Trophoblast cell (in vitro differentiated cells and primary cell): Measurements from ENCODE around the gene FOXP4.

Experiments
- DNase-seq, 2 donors: peaks; one replicate each; pipeline ENCODE4 v3.0.0-alpha.2; 2016
- H2AFZ ChIP-seq: 2 replicates; pipeline ENCODE4 v1.6.1; 2013; ENCODE audit warnings: low read length, moderate library complexity, mild to moderate bottlenecking; ENCODE audit not compliant: insufficient read depth, poor library complexity
- H2AK5ac ChIP-seq: 2 replicates; pipeline ENCODE4 v1.6.1; 2013; ENCODE audit warnings: mild to moderate bottlenecking, low read length
- H2BK120ac ChIP-seq: 2 replicates; pipeline ENCODE4 v1.6.1; 2013; ENCODE audit warnings: low read length, mild to moderate bottlenecking, moderate library complexity; ENCODE audit not compliant: insufficient read depth, poor library complexity
- H2BK12ac ChIP-seq: 2 replicates; pipeline ENCODE4 v1.6.1; 2013; ENCODE audit warnings: mild to moderate bottlenecking, low read length, moderate library complexity
- H2BK5ac ChIP-seq: 2 replicates; pipeline ENCODE4 v1.6.1; 2013; ENCODE audit warnings: low read length, low read depth, moderate library complexity, mild to moderate bottlenecking; ENCODE audit not compliant: poor library complexity
- H3K14ac ChIP-seq: 2 replicates; pipeline ENCODE4 v1.6.1; 2013; ENCODE audit warnings: mild to moderate bottlenecking, low read length
- H3K18ac ChIP-seq: 2 replicates; pipeline ENCODE4 v1.6.1; 2013; ENCODE audit warnings: mild to moderate bottlenecking, low read length
- H3K23ac ChIP-seq: 2 replicates; pipeline ENCODE4 v1.6.1; 2013; ENCODE audit warnings: low read length
- H3K27ac ChIP-seq: 2 replicates; pipeline ENCODE4 v1.5.1; 2013; ENCODE audit warnings: low read depth, mild to moderate bottlenecking, inconsistent platforms, low read length, moderate library complexity
- H3K27me3 ChIP-seq: 2 replicates; pipeline ENCODE4 v1.6.1; 2013; ENCODE audit warnings: inconsistent platforms, mild to moderate bottlenecking, low read length, moderate library complexity; ENCODE audit not compliant: insufficient read depth
- H3K36me3 ChIP-seq, 2 experiments: 1 replicate in 1 of 2; 2 replicates in 1 of 2; pipeline ENCODE4 v1.6.1; 2013; ENCODE audit warnings: low read length in 2 of 2, mild to moderate bottlenecking in 2 of 2, moderate library complexity in 1 of 2; ENCODE audit not compliant: insufficient read depth in 2 of 2, control insufficient read depth in 1 of 2
- H3K4ac ChIP-seq: 2 replicates; pipeline ENCODE4 v1.6.1; 2013; ENCODE audit warnings: low read depth, mild to moderate bottlenecking, low read length, moderate library complexity
- H3K4me1 ChIP-seq, 2 experiments: 1 replicate in 1 of 2; 2 replicates in 1 of 2; pipeline ENCODE4 v1.6.1; 2013; ENCODE audit warnings: low read length in 2 of 2, mild to moderate bottlenecking in 2 of 2, moderate library complexity in 1 of 2; ENCODE audit not compliant: insufficient read depth in 2 of 2, control insufficient read depth in 1 of 2
- H3K4me2 ChIP-seq: 2 replicates; pipeline ENCODE4 v1.6.1; 2013; ENCODE audit warnings: inconsistent platforms, mild to moderate bottlenecking, low read length, moderate library complexity
- H3K4me3 ChIP-seq: 2 replicates; pipeline ENCODE4 v1.5.1; 2013; ENCODE audit warnings: mild to moderate bottlenecking, low read depth, low read length, inconsistent platforms
- H3K79me1 ChIP-seq: one replicate; pipeline ENCODE4 v1.6.1; 2013; ENCODE audit warnings: low read length
- H3K79me2 ChIP-seq: 2 replicates; pipeline ENCODE4 v1.6.1; 2013; ENCODE audit warnings: low read length, mild to moderate bottlenecking; ENCODE audit not compliant: control insufficient read depth, insufficient read depth, poor library complexity
- H3K9ac ChIP-seq: 2 replicates; pipeline ENCODE4 v1.6.1; 2013; ENCODE audit warnings: mild to moderate bottlenecking, low read length
- H3K9me3 ChIP-seq: 2 replicates; pipeline ENCODE4 v1.6.1; 2013; ENCODE audit warnings: low read depth, mild to moderate bottlenecking, control low read depth, inconsistent platforms, low read length; ENCODE audit not compliant: insufficient read depth
- H4K12ac ChIP-seq: 2 replicates; pipeline ENCODE4 v1.6.1; 2013; ENCODE audit warnings: low read depth, mild to moderate bottlenecking, low read length, moderate library complexity
- H4K8ac ChIP-seq: 2 replicates; pipeline ENCODE4 v1.6.1; 2013; ENCODE audit warnings: low read depth, mild to moderate bottlenecking, low read length, moderate library complexity
- H4K91ac ChIP-seq: one replicate; pipeline ENCODE4 v1.6.1; 2013; ENCODE audit warnings: low read depth, mild to moderate bottlenecking, low read length, moderate library complexity
- WGBS: extraction: QIAGEN DNeasy Blood & Tissue Kit; methylation state at CpG from one replicate; pipeline ENCODE4 v1.1.7; 2013; ENCODE audit warnings: missing lambda C conversion rate; ENCODE audit not compliant: insufficient read length, insufficient coverage; ENCODE audit errors: extremely low coverage; 5-methylcytosine and 5-hydroxymethylcytosine counted together

FOXP4 gene

DNA sequence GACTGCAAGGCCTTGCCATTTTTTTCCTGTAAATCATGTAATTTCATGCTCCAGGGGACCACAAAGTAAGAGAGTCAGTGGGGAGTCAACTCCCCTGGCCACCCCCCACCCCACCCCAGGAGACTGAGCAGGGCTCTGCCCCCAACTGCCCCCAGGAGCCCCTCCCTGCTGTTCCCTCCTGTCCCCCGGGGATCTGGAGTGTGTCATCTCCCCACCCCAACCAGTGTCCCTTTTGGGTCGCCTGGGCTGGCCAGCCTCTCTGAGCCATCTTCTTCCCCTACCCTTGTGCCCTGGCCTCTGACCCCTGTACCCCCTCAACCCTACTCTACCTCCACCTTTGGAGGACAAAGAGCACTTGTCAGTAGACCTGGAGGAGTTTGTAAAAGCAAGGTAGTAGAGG, 29.4 kb downstream of the FOXP4 start:
- H3K14ac ChIP-seq = no peak overlapping the region
- H4K8ac ChIP-seq = no peak overlapping the region
- H3K79me2 ChIP-seq = peaks cover 2% of the 10 kb centered on the region
- no peaks in the 10 kb centered on the region for H3K27me3 ChIP-seq
- no peak overlapping the region for H3K23ac ChIP-seq
- WGBS = no CpG with 5 or more reads among the region's 2 CpGs
- no peak overlapping the region for H3K4me3 ChIP-seq
- H2BK5ac ChIP-seq = no peak overlapping the region
- no peak overlapping the region for H4K12ac ChIP-seq
- H2BK12ac ChIP-seq = no peak overlapping the region
- no peak overlapping the region for H2BK120ac ChIP-seq
- H3K4ac ChIP-seq = no peak overlapping the region
- H3K4me1 ChIP-seq = peaks cover 11 to 23% of the 10 kb centered on the region in 2 experiments
- H3K27ac ChIP-seq = no peak overlapping the region
- no peak overlapping the region for H3K18ac ChIP-seq
- no peak for DNase-seq
- H3K79me1 ChIP-seq = peaks cover 6% of the 10 kb centered on the region
- H3K9ac ChIP-seq = no peak overlapping the region
- no peak overlapping the region for H3K4me2 ChIP-seq
- H3K36me3 ChIP-seq = no peaks in the 10 kb centered on the region
- H2AFZ ChIP-seq = no peak overlapping the region
- H2AK5ac ChIP-seq = no peak overlapping the region
- no peaks in the 10 kb centered on the region for H3K9me3 ChIP-seq
- H4K91ac ChIP-seq = no peak overlapping the region

DNA sequence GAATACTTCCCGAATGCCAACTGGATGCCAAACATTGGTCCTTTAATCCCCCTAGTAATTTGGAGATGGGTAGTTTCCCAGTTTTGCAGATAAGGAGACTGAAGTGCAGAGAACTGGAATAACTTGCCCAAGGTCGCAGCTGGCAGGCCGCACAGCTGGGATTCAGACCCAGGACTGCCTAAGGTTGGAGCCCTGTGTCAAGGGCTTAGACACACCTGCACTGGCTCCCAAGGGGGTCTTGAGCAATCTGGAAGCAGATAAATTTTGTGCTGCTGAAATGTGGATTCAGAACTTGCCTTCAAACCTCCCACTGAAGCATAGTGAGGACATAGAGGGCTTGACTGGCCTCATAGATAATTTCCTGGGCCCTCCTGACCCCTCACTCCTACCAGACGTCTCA, 30.5 kb downstream of the FOXP4 start:
- H3K23ac ChIP-seq = no peak overlapping the region
- H3K4me1 ChIP-seq = peaks cover 17 to 23% of the 10 kb centered on the region in 2 experiments
- no peaks in the 10 kb centered on the region for H3K36me3 ChIP-seq
- no peak overlapping the region for H4K8ac ChIP-seq
- no peak for DNase-seq
- H3K18ac ChIP-seq = no peak overlapping the region
- no peak overlapping the region for H3K27ac ChIP-seq
- no peak overlapping the region for H2AK5ac ChIP-seq
- no peak overlapping the region for H2BK120ac ChIP-seq
- no peak overlapping the region for H3K4me3 ChIP-seq
- no peak overlapping the region for H4K91ac ChIP-seq
- H3K4me2 ChIP-seq = no peak overlapping the region
- H3K4ac ChIP-seq = no peak overlapping the region
- H3K27me3 ChIP-seq = no peaks in the 10 kb centered on the region
- H3K9ac ChIP-seq = no peak overlapping the region
- peaks cover 2% of the 10 kb centered on the region for H3K79me2 ChIP-seq
- WGBS = no CpG with 5 or more reads among the region's 4 CpGs
- H4K12ac ChIP-seq = no peak overlapping the region
- peaks cover 6% of the 10 kb centered on the region for H3K79me1 ChIP-seq
- no peak overlapping the region for H2BK5ac ChIP-seq
- H2AFZ ChIP-seq = no peak overlapping the region
- H3K14ac ChIP-seq = no peak overlapping the region
- no peaks in the 10 kb centered on the region for H3K9me3 ChIP-seq
- H2BK12ac ChIP-seq = no peak overlapping the region

DNA sequence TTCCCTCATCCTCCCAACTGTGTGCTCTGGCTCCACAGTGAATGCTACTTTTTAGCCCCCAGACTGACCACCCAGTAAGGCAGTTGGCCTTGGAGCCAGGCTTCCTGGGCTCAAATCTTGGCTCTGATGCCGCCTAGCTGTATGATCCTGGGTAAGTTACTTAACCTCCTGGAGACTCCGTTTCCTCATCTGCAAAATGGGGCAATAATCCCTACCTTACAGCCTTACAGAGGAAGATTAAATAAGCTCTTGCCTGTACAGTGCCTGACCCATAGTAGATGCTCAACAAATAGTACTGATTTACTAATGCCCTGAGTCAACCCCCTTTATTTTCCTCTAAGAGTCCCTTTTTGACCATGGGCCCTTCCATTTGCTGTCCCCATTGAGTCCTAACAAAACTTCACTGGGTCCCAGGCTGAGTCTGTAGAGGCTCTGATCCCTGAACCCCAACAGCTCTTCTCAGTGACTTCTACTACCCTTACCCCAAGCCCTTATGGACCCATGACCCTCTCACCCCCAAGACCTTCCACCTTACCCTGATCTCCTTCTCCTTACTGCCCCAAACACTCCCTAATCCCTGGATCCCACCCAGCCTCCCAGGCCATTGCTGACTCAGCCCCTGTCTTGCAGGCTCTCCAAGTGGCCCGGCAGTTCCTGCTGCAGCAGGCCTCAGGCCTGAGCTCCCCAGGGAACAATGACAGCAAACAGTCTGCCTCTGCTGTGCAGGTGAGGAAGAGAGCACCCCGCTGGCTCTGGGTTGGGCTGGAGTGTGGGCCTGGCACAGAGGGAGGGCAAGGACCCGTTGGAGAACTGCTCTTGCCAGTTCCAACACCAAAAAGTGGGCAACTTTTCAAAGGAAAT, 31.4 kb downstream of the FOXP4 start:
- Histone ChIP-seq H2BK12ac (peak overlapping the region; percentile 5), H3K18ac (peak overlapping the region; percentile 14), H3K4ac (no peak overlapping the region), H3K79me1 (peaks cover 6% of the 10 kb centered on the region), H2AK5ac (no peak overlapping the region), H3K4me3 (no peak overlapping the region), H2BK120ac (no peak overlapping the region), H2AFZ (peak overlapping the region; percentile 77), H2BK5ac (peak overlapping the region; percentile 29), H3K79me2 (peaks cover 2% of the 10 kb centered on the region), H3K27me3 (no peaks in the 10 kb centered on the region), H3K27ac (peak overlapping the region; percentile 47), H3K36me3 (no peaks in the 10 kb centered on the region), H4K91ac (peak overlapping the region; percentile 50), H3K4me1 (peaks cover 23 to 28% of the 10 kb centered on the region in 2 experiments), H3K14ac (peak overlapping the region; percentile 73), H3K23ac (no peak overlapping the region), H4K8ac (peak overlapping the region; percentile 12), H3K4me2 (peak overlapping the region; percentile 1), H4K12ac (peak overlapping the region; percentile 19), H3K9ac (no peak overlapping the region), H3K9me3 (no peaks in the 10 kb centered on the region)
- DNase-seq = no peak
- no CpG with 5 or more reads among the region's 5 CpGs for WGBS

DNA sequence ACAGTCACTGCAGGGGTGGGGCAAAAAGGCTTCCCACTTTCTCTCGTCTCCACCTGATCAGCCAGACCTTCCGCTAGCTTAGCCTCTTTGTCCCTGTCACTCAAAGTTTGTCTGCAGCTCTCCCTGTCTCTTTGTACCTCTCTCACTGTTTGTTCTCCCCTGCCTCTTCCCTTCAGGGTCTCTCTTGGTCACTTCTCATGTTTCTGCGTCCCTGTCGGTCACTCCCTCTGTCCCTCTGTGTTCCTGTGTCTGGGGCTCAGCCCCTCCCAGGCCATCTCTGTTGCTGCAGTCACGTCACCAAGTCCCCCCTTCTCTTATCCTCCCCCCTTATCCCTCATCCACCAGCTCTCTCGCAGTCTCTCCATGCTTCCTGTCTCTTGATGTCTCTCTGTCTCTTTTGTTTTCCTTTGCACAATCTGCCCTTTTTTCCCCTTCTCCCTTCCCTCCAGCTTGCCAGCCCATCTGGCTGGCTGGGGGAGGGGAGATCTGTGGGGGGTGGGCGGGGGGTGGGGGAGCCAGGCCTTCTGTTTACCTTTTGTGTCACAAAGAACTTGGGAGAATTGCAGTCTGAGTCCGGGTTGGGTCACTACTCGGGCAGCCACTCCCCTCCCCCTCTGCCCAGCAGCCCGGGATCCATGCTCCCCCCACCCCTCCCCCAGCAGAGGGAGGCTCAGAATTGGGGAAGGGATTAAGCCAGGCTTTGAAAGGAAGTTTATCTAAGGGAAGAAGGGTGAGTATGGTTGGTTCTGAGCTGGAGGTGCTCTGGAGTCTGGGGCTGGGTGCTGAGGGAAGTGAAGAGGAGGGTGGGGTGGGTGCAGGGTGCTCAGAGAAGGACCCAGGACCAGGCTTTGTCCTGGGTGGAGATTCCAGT, 32.3 kb downstream of the FOXP4 start:
- no peaks in the 10 kb centered on the region for H3K27me3 ChIP-seq
- H2BK12ac ChIP-seq = peak overlapping the region; percentile 72
- H3K18ac ChIP-seq = peak overlapping the region; percentile 89
- H3K23ac ChIP-seq = no peak overlapping the region
- H3K9ac ChIP-seq = no peak overlapping the region
- peak overlapping the region; percentile 83 for H2AK5ac ChIP-seq
- no peak overlapping the region for H2BK120ac ChIP-seq
- H3K9me3 ChIP-seq = no peaks in the 10 kb centered on the region
- H3K4me1 ChIP-seq = peaks cover 23 to 31% of the 10 kb centered on the region in 2 experiments
- H2BK5ac ChIP-seq = peak overlapping the region; percentile 29
- peak overlapping the region; percentile 73 for H3K14ac ChIP-seq
- peaks cover 2% of the 10 kb centered on the region for H3K79me2 ChIP-seq
- H3K36me3 ChIP-seq = no peaks in the 10 kb centered on the region
- H3K4me2 ChIP-seq = peak overlapping the region; percentile 2
- no CpG with 5 or more reads among the region's 10 CpGs for WGBS
- no peak for DNase-seq
- peak overlapping the region; percentile 47 for H3K27ac ChIP-seq
- H3K4ac ChIP-seq = no peak overlapping the region
- peak overlapping the region; percentile 77 for H2AFZ ChIP-seq
- peak overlapping the region; percentile 19 for H4K12ac ChIP-seq
- no peak overlapping the region for H3K4me3 ChIP-seq
- H4K8ac ChIP-seq = peak overlapping the region; percentile 56
- H4K91ac ChIP-seq = peak overlapping the region; percentile 50
- peaks cover 6% of the 10 kb centered on the region for H3K79me1 ChIP-seq
